Measurements from ENCODE around the gene C18orf63.

Gene C18orf63

DNA sequence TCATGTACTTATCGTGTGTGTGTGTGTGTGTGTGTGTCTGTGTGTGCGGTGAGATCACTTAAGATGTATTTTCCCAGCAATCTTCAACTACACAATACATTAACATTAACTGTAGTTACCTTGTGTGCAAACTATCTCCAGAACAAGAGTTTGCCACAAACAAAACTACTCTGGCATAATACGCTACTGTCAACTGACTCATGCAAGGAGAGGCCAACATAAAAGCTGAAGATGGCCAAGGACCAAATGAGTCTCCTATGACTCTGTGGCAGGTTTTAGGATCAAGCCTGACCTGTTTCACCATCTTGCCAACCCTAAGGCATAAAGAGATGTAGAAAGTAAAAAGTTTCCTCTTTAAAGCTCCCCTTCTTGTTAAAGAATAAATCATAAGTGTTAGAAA lies 44.0 kb upstream of the C18orf63 start (continued):
- TF ChIP-seq, protein P1, sequence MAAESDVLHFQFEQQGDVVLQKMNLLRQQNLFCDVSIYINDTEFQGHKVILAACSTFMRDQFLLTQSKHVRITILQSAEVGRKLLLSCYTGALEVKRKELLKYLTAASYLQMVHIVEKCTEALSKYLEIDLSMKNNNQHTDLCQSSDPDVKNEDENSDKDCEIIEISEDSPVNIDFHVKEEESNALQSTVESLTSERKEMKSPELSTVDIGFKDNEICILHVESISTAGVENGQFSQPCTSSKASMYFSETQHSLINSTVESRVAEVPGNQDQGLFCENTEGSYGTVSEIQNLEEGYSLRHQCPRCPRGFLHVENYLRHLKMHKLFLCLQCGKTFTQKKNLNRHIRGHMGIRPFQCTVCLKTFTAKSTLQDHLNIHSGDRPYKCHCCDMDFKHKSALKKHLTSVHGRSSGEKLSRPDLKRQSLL (tag by site-specific recombination; IDR thresholded peaks at IDR 0.05): no peak

DNA sequence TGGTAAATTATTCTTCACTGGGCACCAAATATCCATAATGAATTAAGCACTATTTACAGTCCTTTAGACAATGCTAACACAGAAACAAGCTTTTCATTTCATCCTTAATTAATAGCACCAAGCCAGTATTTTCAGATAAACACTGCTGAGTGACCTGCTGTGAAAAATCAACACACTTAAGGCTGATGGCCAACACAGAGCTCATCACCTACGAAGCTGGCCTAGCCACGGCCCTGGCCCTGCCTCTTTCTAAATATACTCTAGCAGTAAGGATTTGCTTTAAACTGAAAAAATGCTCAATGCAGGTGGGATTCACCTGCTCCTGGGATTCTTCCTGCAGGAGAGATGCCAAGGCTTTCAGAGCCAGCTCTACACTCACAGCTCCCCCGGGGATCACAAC lies 42.2 kb upstream of the C18orf63 start:
- ChIA-PET CTCF (no interaction called here), POLR2A (no interaction called here)
- Histone ChIP-seq H3K27ac (ENCODE audit: extremely low read depth, low read depth, low read length) (no peak overlapping the region), H3K36me3 (ENCODE audit: control insufficient read depth in 2 of 2, insufficient read depth in 1 of 2, low read length in 2 of 2) (no peaks in the 10 kb centered on the region), H3K9me3 (ENCODE audit: control insufficient read depth, insufficient read depth, low read depth, low read length) (no peaks in the 10 kb centered on the region), H3K4me1 (ENCODE audit: control insufficient read depth, insufficient read depth, low read length) (peaks cover 4% of the 10 kb centered on the region; the same call in 1 of the 2 replicates), H3K4me3 (ENCODE audit: low read depth, low read length) (no peak overlapping the region)
- TF ChIP-seq SCRT2 (tag by site-specific recombination; IDR thresholded peaks at IDR 0.05) (no peak), ZNF76 (tag by site-specific recombination; IDR thresholded peaks at IDR 0.05; ENCODE audit: borderline replicate concordance, low read depth) (no peak), ZBTB17 (tag by site-specific recombination; IDR thresholded peaks at IDR 0.05) (no peak), ZNF670 (tag by site-specific recombination; IDR thresholded peaks at IDR 0.05; ENCODE audit: low read depth) (no peak), ZNF792 (tag by site-specific recombination; IDR thresholded peaks at IDR 0.05) (no peak), ZNF510 (tag by site-specific recombination; IDR thresholded peaks at IDR 0.05; ENCODE audit: insufficient replicate concordance) (no peak), ZNF791 (tag by site-specific recombination; IDR thresholded peaks at IDR 0.05) (no peak), ZNF660 (tag by site-specific recombination; IDR thresholded peaks at IDR 0.05) (no peak), ZNF558 (tag by site-specific recombination; IDR thresholded peaks at IDR 0.05) (no peak), ZNF211 (tag by site-specific recombination; IDR thresholded peaks at IDR 0.05; ENCODE audit: low read depth) (no peak), SALL2 (tag by site-specific recombination; IDR thresholded peaks at IDR 0.05; ENCODE audit: borderline replicate concordance) (no peak), ZNF292 (tag by site-specific recombination; IDR thresholded peaks at IDR 0.05; ENCODE audit: borderline replicate concordance, low read depth) (no peak), ZNF248 (tag by site-specific recombination; IDR thresholded peaks at IDR 0.05) (no peak)
- TF ChIP-seq, protein P2, sequence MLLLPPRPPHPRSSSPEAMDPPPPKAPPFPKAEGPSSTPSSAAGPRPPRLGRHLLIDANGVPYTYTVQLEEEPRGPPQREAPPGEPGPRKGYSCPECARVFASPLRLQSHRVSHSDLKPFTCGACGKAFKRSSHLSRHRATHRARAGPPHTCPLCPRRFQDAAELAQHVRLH (tag by site-specific recombination; IDR thresholded peaks at IDR 0.05): no peak
- TF ChIP-seq, protein P3, sequence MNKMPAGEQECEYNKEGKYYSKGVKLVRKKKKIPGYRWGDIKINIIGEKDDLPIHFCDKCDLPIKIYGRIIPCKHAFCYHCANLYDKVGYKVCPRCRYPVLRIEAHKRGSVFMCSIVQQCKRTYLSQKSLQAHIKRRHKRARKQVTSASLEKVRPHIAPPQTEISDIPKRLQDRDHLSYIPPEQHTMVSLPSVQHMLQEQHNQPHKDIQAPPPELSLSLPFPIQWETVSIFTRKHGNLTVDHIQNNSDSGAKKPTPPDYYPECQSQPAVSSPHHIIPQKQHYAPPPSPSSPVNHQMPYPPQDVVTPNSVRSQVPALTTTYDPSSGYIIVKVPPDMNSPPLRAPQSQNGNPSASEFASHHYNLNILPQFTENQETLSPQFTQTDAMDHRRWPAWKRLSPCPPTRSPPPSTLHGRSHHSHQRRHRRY (tag by site-specific recombination; IDR thresholded peaks at IDR 0.05): no peak
- TF ChIP-seq, protein P4, sequence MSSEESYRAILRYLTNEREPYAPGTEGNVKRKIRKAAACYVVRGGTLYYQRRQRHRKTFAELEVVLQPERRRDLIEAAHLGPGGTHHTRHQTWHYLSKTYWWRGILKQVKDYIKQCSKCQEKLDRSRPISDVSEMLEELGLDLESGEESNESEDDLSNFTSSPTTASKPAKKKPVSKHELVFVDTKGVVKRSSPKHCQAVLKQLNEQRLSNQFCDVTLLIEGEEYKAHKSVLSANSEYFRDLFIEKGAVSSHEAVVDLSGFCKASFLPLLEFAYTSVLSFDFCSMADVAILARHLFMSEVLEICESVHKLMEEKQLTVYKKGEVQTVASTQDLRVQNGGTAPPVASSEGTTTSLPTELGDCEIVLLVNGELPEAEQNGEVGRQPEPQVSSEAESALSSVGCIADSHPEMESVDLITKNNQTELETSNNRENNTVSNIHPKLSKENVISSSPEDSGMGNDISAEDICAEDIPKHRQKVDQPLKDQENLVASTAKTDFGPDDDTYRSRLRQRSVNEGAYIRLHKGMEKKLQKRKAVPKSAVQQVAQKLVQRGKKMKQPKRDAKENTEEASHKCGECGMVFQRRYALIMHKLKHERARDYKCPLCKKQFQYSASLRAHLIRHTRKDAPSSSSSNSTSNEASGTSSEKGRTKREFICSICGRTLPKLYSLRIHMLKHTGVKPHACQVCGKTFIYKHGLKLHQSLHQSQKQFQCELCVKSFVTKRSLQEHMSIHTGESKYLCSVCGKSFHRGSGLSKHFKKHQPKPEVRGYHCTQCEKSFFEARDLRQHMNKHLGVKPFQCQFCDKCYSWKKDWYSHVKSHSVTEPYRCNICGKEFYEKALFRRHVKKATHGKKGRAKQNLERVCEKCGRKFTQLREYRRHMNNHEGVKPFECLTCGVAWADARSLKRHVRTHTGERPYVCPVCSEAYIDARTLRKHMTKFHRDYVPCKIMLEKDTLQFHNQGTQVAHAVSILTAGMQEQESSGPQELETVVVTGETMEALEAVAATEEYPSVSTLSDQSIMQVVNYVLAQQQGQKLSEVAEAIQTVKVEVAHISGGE (tag by site-specific recombination; conservative IDR thresholded peaks at IDR 0.05; ENCODE audit: low read depth): no peak

DNA sequence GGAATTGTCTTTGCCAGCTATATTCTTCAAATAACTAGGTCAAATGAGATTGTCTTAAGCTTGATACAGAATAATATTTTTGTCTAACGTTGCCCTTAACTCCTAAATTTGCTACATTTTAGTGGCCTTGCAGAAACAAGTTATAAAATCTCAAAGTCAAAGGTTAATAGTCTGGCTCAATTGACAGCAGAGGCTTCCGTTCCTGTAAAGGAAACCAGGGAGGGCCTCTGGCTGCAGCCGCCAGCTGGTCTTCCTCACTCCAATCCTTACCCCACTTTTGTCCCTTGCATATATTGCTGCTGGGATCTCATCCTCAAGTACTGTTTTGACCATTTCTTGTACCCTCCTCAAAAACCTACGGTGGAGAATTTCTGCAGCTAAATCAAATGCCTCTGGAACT lies 40.9 kb upstream of the C18orf63 start:
- no peaks in the 10 kb centered on the region for H3K36me3 ChIP-seq (ENCODE audit: control insufficient read depth in 2 of 2, insufficient read depth in 1 of 2, low read length in 2 of 2)
- H3K4me1 ChIP-seq (ENCODE audit: control insufficient read depth, insufficient read depth, low read length): peaks cover 2% of the 10 kb centered on the region; the same call in 1 of the 2 replicates
- no peak overlapping the region for H3K27ac ChIP-seq (ENCODE audit: extremely low read depth, low read depth, low read length)
- H3K9me3 ChIP-seq (ENCODE audit: control insufficient read depth, insufficient read depth, low read depth, low read length): no peaks in the 10 kb centered on the region
- H3K4me3 ChIP-seq (ENCODE audit: low read depth, low read length): no peak overlapping the region
- CTCF ChIA-PET: interaction anchor here (0.5 kb wide), 1 partner anchor 122 kb away, joined by 3 read pairs; no protein-coding TSS in a partner anchor
- POLR2A ChIA-PET: no interaction called here
- TF ChIP-seq, protein P5, sequence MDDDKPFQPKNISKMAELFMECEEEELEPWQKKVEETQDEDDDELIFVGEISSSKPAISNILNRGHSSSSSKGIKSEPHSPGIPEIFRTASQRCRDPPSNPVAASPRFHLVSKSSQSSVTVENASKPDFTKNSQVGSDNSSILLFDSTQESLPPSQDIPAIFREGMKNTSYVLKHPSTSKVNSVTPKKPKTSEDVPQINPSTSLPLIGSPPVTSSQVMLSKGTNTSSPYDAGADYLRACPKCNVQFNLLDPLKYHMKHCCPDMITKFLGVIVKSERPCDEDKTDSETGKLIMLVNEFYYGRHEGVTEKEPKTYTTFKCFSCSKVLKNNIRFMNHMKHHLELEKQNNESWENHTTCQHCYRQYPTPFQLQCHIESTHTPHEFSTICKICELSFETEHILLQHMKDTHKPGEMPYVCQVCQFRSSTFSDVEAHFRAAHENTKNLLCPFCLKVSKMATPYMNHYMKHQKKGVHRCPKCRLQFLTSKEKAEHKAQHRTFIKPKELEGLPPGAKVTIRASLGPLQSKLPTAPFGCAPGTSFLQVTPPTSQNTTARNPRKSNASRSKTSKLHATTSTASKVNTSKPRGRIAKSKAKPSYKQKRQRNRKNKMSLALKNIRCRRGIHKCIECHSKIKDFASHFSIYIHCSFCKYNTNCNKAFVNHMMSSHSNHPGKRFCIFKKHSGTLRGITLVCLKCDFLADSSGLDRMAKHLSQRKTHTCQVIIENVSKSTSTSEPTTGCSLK (tag by site-specific recombination; IDR thresholded peaks at IDR 0.05): no peak
- no peak for TF ChIP-seq ZBTB17 (tag by site-specific recombination; IDR thresholded peaks at IDR 0.05)
- TF ChIP-seq, protein P6, sequence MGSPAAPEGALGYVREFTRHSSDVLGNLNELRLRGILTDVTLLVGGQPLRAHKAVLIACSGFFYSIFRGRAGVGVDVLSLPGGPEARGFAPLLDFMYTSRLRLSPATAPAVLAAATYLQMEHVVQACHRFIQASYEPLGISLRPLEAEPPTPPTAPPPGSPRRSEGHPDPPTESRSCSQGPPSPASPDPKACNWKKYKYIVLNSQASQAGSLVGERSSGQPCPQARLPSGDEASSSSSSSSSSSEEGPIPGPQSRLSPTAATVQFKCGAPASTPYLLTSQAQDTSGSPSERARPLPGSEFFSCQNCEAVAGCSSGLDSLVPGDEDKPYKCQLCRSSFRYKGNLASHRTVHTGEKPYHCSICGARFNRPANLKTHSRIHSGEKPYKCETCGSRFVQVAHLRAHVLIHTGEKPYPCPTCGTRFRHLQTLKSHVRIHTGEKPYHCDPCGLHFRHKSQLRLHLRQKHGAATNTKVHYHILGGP (tag by site-specific recombination; IDR thresholded peaks at IDR 0.05): no peak
- no peak for TF ChIP-seq HOXD13 (CRISPR knock-in tag; IDR thresholded peaks at IDR 0.05; ENCODE audit: borderline replicate concordance)
- TF ChIP-seq ZNF223 (tag by site-specific recombination; IDR thresholded peaks at IDR 0.05): no peak
- TF ChIP-seq ZBTB48 (tag by site-specific recombination; IDR thresholded peaks at IDR 0.05): no peak
- TF ChIP-seq, protein P7, sequence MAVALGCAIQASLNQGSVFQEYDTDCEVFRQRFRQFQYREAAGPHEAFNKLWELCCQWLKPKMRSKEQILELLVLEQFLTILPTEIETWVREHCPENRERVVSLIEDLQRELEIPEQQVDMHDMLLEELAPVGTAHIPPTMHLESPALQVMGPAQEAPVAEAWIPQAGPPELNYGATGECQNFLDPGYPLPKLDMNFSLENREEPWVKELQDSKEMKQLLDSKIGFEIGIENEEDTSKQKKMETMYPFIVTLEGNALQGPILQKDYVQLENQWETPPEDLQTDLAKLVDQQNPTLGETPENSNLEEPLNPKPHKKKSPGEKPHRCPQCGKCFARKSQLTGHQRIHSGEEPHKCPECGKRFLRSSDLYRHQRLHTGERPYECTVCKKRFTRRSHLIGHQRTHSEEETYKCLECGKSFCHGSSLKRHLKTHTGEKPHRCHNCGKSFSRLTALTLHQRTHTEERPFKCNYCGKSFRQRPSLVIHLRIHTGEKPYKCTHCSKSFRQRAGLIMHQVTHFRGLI (tag by site-specific recombination; IDR thresholded peaks at IDR 0.05): no peak
